GM18907 (cell line): ENCODE data around the gene CUEDC2.
A peak's percentile ranks its signal among the peaks of the same experiment; 100 is the strongest.

Source experiments
- ATAC-seq: cut with Tn5 transposase; IDR thresholded peaks from one replicate; pipeline ENCODE4 v1.9.1; 2021; ENCODE audit warnings: mild to moderate bottlenecking, moderate library complexity; ENCODE audit not compliant: unreplicated experiment

Gene CUEDC2

DNA sequence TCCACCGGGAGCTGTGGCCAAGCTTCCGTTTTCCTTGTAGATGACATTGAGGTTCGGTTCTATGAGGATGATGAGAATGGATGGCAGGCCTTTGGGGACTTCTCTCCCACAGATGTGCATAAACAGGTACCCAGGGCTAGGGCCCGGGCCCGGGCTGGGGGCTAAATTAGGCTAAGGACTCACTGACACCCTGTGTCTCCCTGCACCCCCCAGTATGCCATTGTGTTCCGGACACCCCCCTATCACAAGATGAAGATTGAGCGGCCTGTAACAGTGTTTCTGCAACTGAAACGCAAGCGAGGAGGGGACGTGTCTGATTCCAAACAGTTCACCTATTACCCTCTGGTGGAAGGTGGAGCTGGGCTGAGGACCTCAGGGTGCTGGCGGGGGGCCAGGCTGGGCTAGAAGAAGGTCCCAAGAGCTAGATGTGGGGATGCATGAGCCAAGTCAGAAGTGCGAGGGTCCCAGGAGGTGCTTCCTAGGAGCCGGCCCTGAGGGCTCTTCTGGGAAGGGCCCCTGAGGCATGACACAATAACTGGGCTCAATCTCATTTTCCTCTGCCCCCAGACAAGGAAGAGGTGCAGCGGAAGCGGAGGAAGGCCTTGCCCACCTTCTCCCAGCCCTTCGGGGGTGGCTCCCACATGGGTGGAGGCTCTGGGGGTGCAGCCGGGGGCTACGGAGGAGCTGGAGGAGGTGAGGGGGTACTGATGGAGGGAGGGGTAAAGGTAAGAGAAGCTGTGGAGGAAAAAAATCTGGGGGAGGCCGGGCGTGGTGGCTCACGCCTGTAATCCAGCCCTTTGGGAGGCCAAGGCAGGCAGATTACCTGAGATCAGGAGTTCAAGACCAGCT is 34.0 kb downstream of the CUEDC2 start:
- ATAC-seq: no peak

DNA sequence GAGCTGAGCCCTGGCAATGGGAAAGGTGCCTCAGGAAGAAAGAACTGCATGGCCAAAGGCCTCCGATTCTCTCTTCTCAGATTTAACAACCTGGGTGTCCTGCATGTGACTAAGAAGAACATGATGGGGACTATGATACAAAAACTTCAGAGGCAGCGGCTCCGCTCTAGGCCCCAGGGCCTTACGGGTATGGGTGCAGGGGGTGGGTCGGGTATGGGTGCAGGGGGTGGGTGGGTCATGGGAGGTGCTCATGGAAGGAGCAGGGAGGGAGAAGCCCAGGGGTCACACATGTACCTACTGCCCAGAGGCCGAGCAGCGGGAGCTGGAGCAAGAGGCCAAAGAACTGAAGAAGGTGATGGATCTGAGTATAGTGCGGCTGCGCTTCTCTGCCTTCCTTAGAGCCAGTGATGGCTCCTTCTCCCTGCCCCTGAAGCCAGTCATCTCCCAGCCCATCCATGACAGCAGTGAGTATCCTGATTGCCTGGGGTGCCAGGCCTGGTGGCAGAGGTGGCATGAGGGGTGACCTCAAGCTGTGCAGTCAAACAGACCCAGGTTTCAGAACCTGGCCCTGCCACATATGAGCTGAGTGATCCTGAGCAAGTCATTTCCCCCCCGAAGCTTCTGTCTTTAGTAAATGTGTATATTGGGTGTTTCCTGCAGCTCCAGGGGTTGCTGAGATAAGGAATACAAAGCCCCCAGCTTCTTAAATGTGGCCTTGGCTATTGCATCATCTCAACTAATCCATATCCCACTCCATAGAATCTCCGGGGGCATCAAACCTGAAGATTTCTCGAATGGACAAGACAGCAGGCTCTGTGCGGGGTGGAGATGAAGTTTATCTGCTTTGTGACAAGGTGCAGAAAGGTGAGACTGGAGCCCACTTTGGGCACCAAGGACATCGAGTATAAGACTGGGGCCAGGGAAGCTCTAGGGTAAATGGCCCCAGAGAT is 34.9 kb downstream of the CUEDC2 start:
- no peak for ATAC-seq

DNA sequence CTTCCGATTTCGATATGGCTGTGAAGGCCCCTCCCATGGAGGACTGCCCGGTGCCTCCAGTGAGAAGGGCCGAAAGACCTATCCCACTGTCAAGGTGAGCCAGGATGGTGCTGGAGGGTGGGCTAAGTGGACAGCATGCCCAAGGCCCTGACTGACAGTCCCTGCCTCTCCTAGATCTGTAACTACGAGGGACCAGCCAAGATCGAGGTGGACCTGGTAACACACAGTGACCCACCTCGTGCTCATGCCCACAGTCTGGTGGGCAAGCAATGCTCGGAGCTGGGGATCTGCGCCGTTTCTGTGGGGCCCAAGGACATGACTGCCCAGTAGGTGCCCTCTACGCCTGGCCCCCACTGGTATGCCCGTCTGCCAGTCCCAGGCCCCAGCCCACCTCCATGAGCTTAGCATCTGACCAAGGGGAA is 35.6 kb downstream of the CUEDC2 start:
- ATAC-seq: no peak

- ATAC-seq: no peak
These were observed 36.1 kb downstream of the CUEDC2 start for GRCh38 chr10:102396317-102396650.

- ATAC-seq: no peak
These were observed 36.7 kb downstream of the CUEDC2 start, which contains the start of gene NFKB2 for GRCh38 chr10:102395400-102396316. Gene NFKB2, plus strand, starts transcription at chr10:102395705. Its CDS starts 255 bp downstream, at chr10:102395960.

DNA sequence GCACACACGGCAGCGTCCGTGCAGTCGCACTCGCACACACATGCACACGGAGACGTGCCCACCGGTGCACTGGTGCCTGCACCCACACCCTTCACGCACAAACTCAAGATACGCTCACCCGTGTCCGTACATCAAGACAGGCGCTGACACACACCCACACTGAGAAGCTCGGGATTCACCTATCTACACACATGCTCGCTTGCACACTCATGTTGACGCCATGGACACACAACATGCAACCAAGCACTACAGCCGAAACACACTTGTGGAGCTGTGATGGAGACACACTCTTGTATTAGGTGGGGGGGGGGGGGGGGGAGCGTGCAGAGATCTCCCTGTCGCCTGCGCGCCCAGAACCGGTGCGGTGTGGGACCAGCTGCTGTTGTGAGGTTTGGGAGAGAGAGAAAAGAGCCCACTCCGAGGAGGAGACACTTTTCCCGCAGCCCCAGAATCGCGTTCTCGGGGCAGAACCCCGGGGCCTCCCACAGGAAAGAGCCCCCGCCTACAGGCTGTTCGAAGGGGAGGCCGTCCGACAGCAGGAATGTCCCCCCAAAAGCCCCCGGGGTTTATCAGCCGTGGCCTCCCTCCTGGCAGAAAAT is 37.5 kb downstream of the CUEDC2 start:
- no peak for ATAC-seq

DNA sequence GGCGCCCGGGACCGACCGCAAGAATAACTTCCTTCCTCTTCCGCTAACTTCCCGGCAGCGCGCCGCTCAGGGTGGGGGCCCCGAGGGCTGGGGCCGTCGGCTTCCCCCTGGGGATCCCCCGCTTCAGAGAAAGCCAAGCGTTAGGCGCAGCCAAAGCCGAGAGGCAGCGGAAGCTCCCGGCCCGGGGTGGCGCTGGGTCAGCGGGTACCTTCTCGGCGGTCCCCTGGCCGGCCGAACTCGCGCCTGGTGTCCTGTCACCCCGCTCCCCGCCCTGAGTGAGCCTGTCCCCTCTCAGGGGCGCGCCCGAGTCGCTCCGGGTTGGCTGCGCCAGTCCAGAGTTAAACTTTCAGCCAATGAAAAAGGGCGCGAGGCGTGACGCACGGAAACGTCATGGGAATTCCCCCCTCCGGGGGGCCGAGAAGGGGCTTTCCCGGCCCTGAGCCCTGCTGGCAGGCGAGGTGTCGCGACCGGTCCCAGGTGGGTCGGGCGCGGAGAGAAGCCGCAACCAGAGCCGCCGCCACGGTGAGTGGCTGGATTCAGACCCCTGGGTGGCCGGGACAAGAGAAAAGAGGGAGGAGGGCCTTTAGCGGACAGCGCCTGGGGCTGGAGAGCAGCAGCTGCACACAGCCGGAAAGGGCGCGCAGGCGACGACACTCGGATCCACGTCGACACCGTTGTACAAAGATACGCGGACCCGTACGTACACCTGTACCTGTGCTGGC is 38.1 kb downstream of the CUEDC2 start:
- ATAC-seq: peak; percentile 83

DNA sequence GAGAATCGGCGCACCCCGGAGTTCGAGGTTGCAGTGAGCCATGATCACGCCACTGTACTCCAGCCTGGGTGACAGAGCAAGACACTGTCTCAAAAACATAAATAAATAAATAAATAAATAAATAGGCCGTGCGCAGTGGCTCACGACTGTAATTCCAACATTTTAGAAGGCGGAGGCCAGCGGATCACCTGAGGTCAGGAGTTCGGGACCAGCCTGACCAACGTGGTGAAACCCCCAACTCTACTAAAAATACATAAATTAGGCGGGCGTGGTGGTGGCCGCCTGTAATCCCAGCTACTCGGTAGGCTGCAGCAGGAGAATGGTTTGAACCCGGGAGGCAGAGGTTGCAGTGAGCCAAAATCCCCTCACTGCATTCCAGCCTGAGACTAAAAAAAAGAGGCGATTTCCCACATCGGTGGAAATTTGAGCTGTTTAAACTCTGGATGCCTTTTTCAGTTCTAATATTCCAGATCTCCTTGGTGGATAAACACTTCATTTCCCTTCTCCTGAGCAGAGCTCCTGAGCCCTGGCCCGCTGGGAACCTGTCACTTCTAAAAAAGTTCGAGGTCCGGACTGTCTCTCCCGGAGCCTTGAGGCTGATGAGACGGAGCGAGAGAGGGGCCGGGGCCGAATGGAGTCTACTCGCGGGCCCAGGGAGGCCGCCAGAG is 38.8 kb downstream of the CUEDC2 start:
- ATAC-seq: no peak

DNA sequence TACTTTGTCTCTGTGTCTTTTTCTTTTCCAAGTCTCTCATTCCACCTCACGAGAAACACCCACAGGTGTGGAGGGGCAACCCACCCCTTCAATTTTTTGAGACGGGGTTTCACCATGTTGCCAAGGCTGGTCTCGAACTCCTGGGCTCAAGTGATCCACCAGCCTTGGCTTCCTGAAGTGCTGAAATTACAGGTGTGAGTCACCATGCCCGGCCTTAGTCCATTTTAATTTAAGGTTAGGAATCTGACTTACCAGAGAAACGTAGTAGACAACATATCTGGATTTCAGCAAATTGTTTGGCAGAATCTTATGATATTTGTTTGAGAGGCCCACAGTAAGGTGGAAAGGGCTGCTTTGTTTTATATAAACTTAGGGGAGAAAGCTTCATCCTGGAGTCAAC is 40.1 kb downstream of the CUEDC2 start:
- no peak for ATAC-seq

DNA sequence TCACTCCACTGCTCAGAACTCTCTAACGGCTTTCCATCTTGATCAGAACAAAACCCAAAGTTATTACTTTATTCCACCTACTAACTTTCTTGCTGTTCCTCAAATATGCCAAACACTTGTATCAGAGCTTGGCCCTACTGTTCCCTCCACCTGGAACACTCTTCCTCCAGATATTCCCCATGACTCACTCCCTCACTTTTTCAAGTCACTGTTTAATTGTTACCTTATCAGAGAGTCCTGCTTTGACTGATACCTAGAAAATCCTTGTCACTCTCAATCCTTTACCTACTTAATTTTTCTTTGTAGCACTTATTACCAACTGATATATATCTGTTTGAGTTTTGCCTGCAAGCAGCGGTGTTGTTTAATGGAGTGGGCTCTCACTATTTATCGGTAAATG is 42.5 kb downstream of the CUEDC2 start:
- ATAC-seq: no peak

DNA sequence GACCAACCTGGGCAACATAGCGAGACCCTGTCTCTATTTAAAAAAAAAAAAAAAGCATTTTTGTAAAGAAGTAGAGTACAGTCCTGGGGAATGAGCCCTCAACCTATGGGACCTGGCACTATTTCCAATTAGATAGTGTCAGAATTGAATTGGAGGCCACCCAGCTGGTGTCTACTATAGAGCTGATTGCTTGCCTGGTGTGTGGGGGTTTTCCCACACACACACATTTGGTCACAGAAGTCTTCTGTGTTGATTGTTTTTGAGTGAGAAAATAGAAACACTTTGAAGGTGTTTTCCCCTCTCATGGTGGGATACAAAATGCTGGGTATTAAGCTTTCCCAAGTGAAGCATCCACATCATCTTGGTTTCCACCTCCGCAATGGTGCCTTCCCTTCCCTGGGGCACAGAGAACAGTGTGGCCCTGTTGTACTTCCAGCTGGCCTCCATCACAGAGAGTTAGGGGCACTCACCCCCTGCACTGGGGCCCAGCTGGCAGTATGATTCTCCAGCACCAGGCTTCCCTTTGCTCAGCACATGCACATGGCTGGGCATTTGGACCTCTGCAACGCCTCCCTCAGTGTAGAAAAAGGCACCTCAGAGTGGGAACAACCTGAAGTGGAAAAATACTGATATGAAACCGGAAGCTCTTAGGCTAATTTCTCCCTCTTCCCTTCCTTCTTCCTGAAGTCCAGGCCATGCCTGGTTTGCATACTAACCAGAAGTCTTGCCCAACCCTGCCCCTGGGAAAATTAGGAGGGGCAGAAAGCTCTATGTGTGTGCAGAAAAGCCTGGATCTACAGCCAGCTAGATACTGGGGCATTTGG is 47.6 kb downstream of the CUEDC2 start:
- ATAC-seq: no peak

GRCh38 chr10:102384053-102384452 is 48.3 kb downstream of the CUEDC2 start:
- ATAC-seq: no peak

DNA sequence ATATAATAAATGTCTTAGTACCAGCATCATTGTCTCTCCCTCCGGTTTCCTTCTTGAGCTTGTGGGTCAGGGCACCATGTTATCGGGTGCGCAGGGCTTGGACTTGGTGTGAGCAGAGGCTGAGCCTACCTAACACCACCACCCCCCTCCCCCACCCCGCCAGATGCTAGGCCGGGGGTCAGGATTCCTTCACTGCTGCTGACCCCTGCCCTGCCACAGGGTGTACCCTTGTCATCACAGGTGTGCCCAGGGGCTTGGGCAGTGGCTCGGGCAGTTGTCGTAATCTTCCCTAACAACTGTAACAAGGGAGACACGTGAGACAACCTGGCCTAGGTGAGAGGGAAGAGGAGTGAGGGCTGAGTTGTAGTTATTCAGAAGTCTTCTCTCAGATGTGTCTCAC is 49.5 kb downstream of the CUEDC2 start:
- ATAC-seq: no peak

GRCh38 chr10:102381983-102382382 is 50.4 kb downstream of the CUEDC2 start:
- no peak for ATAC-seq

DNA sequence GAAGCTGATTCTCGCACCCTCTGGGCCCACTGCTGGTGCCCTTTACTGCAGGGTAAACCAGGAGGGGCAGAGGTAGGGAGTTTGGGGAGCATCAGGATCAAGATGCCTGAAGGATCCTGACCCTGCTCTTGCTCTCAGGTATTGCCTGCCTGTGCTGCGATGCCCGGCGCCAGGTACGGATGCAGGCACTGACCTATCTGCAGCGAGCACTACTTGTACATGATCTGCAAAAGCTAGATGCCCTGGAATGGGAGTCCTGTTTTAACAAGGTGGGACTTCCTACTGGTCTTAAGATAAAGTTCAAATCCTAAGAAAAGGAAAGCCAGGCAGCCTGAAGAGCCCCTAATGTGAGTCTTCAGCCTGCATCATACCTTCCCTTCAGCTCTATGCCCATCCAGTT is 53.0 kb downstream of the CUEDC2 start:
- ATAC-seq: no peak

DNA sequence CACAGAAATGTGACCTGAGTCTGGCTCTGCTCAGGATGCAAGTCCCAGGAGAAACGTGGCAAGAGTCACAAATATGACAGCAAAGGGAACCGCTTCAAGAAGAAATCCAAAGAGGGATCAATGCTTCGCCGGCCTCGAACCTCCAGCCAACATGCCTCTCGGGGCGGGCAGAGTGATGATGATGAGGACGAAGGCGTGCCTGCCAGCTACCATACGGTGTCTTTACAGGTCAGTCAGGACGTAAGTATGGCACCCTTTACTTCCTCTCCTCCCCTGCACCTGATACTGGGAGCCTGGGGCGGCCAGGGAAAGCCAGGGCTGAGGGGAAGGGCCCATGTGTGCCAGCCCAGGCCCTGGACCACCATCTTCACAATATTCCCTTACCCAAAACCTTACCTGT is 55.5 kb downstream of the CUEDC2 start:
- no peak for ATAC-seq

GRCh38 chr10:102375867-102376266 is 56.5 kb downstream of the CUEDC2 start:
- no peak for ATAC-seq

DNA sequence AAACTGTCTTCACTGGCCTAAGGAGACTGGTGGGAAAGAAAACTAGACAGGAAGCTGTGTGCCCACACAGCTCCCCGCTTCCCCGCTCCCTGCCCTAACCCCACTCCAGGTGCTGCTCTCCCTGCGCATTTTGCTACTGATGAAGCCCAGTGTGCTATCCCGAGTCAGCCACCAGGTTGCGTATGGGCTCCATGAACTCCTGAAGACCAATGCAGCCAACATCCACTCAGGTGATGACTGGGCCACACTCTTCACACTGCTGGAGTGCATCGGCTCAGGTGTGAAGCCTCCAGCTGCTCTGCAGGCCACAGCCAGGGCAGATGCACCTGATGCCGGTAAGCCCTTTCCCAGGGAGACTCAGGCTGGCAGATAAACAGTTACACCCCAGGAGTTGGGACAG is 57.1 kb downstream of the CUEDC2 start:
- ATAC-seq: no peak
